Small intestine (tissue), 7 donors: ENCODE results near the gene MTCH1. TPM values are rescaled to one million over a fixed set of nuclear protein-coding genes. Genes with fewer than 3 reads are reported as not detected.

Experiments used
- DNase-seq, 2 donors: peaks; one replicate each; pipeline versions ENCODE4 v3.0.0 to v3.0.0-alpha.2; 2013
- FAIRE-seq: peaks from 2 replicates; lab custom pipeline; 2012; peaks lifted over from hg19 to GRCh38; lab: Jason Lieb, UNC
- H3K27ac ChIP-seq, 3 donors: one replicate each; pipeline ENCODE4 v1.5.1; 2013; ENCODE audit warnings: low read length in 2 of 3, mild to moderate bottlenecking in 2 of 3, control low read depth in 1 of 3, inconsistent platforms in 1 of 3, low read depth in 1 of 3, moderate library complexity in 1 of 3
- H3K27me3 ChIP-seq, 3 donors: one replicate each; pipeline ENCODE4 v1.6.1; 2013; ENCODE audit warnings: low read length in 3 of 3, inconsistent platforms in 1 of 3; ENCODE audit not compliant: control insufficient read depth in 3 of 3, insufficient read depth in 3 of 3
- H3K36me3 ChIP-seq, 3 donors: one replicate each; pipeline ENCODE4 v1.6.1; 2013; ENCODE audit warnings: low read length in 3 of 3, inconsistent platforms in 1 of 3, low read depth in 1 of 3, mild to moderate bottlenecking in 1 of 3, moderate library complexity in 1 of 3; ENCODE audit not compliant: control insufficient read depth in 3 of 3, insufficient read depth in 2 of 3
- H3K4me1 ChIP-seq, 3 donors: one replicate each; pipeline ENCODE4 v1.6.1; 2013; ENCODE audit warnings: low read length in 2 of 3, inconsistent platforms in 1 of 3, low read depth in 1 of 3, mild to moderate bottlenecking in 1 of 3, moderate library complexity in 1 of 3; ENCODE audit not compliant: control insufficient read depth in 3 of 3, insufficient read depth in 2 of 3
- H3K4me3 ChIP-seq, 3 donors: one replicate each; pipeline ENCODE4 v1.5.1; 2013; ENCODE audit warnings: low read length in 3 of 3, control low read depth in 1 of 3, inconsistent platforms in 1 of 3, low read depth in 1 of 3, mild to moderate bottlenecking in 1 of 3, moderate library complexity in 1 of 3
- H3K9me3 ChIP-seq, 2 donors: one replicate each; pipeline ENCODE4 v1.6.1; 2013; ENCODE audit warnings: low read depth in 1 of 2, low read length in 1 of 2; ENCODE audit not compliant: control insufficient read depth in 2 of 2, insufficient read depth in 1 of 2
- WGBS, 3 donors: extraction: QIAGEN DNeasy Blood & Tissue Kit; methylation state at CpG; one replicate each; pipeline ENCODE4 v1.1.7; 2013; 5-methylcytosine and 5-hydroxymethylcytosine counted together
- polyA plus RNA-seq, 4 donors: library from polyadenylated mRNA; stranded (reverse) in 3 of 4; unstranded in 1 of 4; fragments of 200-250 nt in 3 of 4; fragments of 120-200 nt in 1 of 4; gene quantifications; one replicate each; pipeline versions ENCODE4 v1.2.1 to v1.2.3, GENCODE V29; 2013
- donor health status: healthy with polysubstance abuse.
- donor health status: control.
- donor health status: control.
- donor health status: Bipolar disorder and iron deficiency.
- donor health status: healthy.

MTCH1 gene
- polyA plus RNA-seq, 4 donors: 122 to 134 (median 124) TPM

DNA sequence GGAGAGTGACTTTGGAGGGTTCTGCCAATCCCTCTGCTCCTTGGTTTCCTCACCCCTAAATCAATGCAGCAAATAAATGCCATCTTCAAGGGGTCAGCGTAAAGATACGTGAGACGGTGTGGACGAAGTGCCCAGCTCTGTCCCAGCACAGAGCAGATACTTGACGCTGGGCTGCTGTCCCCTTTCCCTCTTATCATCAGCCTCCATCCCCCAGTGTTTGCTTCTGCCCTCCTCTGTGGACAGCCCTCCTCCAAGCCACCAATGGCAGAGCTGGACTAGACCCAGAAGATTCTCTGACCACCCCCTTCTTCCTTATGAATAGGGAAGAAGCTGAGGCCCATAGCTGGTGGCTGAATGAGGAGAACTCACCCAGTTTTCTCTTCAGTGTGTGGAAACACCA is 49.2 kb downstream of the MTCH1 start:
- Histone ChIP-seq H3K4me1 (no peaks in the 10 kb centered on the region), H3K9me3 (peaks cover 0 to 2% of the 10 kb centered on the region in 2 donors), H3K4me3 (no peak overlapping the region), H3K27me3 (no peaks in the 10 kb centered on the region), H3K36me3 (no peaks in the 10 kb centered on the region), H3K27ac (no peak overlapping the region)
- 93 to 99% (median 99%) methylated on average over 5 of the region's 5 CpGs for WGBS, 3 donors
- no peak for FAIRE-seq
- DNase-seq: no peak

- Histone ChIP-seq H3K36me3 (no peaks in the 10 kb centered on the region), H3K4me1 (no peaks in the 10 kb centered on the region), H3K9me3 (no peaks in the 10 kb centered on the region), H3K27ac (no peak overlapping the region), H3K4me3 (no peak overlapping the region), H3K27me3 (no peaks in the 10 kb centered on the region)
- DNase-seq (no peak), FAIRE-seq (no peak)
- 85 to 88% (median 87%) methylated on average over 7 of the region's 7 CpGs for WGBS, 3 donors
These were observed 51.1 kb downstream of the MTCH1 start for GRCh38 chr6:36934901-36935300.

DNA sequence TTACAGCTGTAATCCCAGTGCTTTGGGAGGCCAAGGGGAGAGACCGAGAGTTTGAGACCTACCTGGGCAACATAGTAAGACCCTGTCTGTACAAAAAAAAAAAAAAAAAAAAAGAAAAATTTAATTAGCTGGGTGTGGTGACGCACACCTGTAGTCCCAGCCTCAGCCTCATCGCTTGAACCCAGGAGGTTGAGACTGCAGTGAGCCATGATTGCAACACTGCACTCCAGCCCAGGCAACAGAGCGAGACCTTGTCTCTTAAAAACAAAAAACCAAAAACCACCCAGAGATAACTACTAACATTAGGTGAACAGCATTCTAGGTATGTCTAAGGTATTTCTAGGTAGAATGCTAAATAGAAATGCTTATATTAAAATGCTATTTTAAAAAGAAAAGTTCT is 52.5 kb downstream of the MTCH1 start:
- H3K27me3 ChIP-seq: no peaks in the 10 kb centered on the region
- FAIRE-seq: no peak
- peaks cover 0 to 2% (median 0%) of the 10 kb centered on the region in 3 donors for H3K36me3 ChIP-seq
- 83 to 95% (median 92%) methylated on average over 4 of the region's 4 CpGs for WGBS, 3 donors
- no peak overlapping the region for H3K4me3 ChIP-seq
- no peak for DNase-seq
- H3K27ac ChIP-seq: no peak overlapping the region
- H3K4me1 ChIP-seq: no peaks in the 10 kb centered on the region
- no peaks in the 10 kb centered on the region for H3K9me3 ChIP-seq

DNA sequence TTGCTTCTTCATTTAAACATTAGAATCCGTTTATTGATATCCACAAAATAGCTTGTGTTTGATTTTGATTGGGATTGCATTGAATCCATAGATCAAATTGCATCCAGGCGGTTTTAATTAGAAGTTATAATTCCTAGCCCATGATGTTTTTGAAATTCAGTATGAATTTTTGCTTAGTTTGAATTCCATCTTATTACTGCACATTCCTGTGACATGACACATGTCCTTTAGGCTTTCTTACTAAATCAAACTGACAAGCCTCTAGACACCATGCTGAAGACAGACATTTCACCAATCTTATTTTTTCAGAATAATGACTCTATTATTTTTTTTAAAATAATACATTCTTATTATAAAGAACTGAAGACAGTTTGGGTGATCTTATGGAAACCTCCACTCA is 52.9 kb downstream of the MTCH1 start:
- H3K4me3 ChIP-seq: no peak overlapping the region
- no peaks in the 10 kb centered on the region for H3K9me3 ChIP-seq
- H3K27me3 ChIP-seq: no peaks in the 10 kb centered on the region
- H3K36me3 ChIP-seq: peaks cover 0 to 2% (median 0%) of the 10 kb centered on the region in 3 donors
- no peak for DNase-seq
- H3K4me1 ChIP-seq: no peaks in the 10 kb centered on the region
- no peak for FAIRE-seq
- WGBS, 3 donors: 89 to 92% (median 91%) methylated on average over 2 of the region's 2 CpGs
- no peak overlapping the region for H3K27ac ChIP-seq

DNA sequence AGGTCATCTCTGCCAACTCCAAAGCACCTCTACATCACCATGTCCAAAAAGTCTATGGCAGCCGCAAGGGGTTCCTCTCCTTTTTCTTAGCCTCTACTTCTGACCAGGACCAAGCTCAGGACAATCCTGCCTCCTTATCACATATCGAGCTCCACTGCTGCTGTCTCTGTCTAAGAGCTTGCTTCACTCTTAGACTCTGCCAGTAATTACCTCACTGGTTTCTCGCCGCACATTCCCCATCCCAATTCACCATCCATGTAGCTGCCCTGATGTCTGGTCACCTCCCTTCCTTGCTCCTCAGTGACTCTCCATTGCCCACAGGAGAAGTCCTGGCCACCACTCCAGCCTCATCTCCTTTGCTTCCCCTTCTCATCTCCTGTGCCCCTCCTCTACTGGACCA is 55.5 kb downstream of the MTCH1 start:
- FAIRE-seq (no peak), DNase-seq (no peak)
- Histone ChIP-seq H3K36me3 (peaks cover 0 to 5% (median 0%) of the 10 kb centered on the region in 3 donors), H3K27ac (no peak overlapping the region), H3K9me3 (no peaks in the 10 kb centered on the region), H3K4me3 (no peak overlapping the region), H3K27me3 (no peaks in the 10 kb centered on the region), H3K4me1 (no peaks in the 10 kb centered on the region)
- 88 to 94% (median 88%) methylated on average over 4 of the region's 4 CpGs for WGBS, 3 donors

- H3K4me1 ChIP-seq: no peaks in the 10 kb centered on the region
- H3K27ac ChIP-seq: no peak overlapping the region
- DNase-seq (no peak), FAIRE-seq (no peak)
- peaks cover 0 to 10% (median 2%) of the 10 kb centered on the region in 3 donors for H3K36me3 ChIP-seq
- no peak overlapping the region for H3K4me3 ChIP-seq
- no peaks in the 10 kb centered on the region for H3K27me3 ChIP-seq
- no peaks in the 10 kb centered on the region for H3K9me3 ChIP-seq
- 48 to 59% (median 50%) methylated on average over 5 of the region's 5 CpGs for WGBS, 3 donors
These were observed 56.4 kb downstream of the MTCH1 start for GRCh38 chr6:36929607-36930006.

DNA sequence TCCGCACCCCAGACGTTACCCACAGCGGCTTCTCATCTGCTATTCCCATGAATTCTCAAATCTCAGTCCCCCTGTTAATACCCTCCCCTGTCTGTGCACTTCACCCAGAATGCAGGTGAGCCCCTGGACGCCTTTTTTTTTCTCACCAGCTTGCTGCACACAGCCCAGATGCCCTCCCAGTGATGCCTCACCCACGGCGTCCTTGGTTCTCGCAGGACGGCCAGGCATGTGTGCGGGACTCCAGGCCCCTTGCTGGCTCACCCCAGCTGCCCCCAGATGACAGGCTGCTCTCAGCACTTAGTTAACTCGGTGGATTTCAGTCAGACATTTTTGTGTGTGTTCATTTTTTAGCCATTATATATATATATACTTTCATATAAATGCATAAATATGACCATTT is 56.8 kb downstream of the MTCH1 start:
- H3K27me3 ChIP-seq: no peaks in the 10 kb centered on the region
- peaks cover 0 to 12% (median 4%) of the 10 kb centered on the region in 3 donors for H3K36me3 ChIP-seq
- 85 to 88% (median 86%) methylated on average over 10 of the region's 10 CpGs for WGBS, 3 donors
- no peaks in the 10 kb centered on the region for H3K4me1 ChIP-seq
- no peak overlapping the region for H3K4me3 ChIP-seq
- no peak for DNase-seq
- no peaks in the 10 kb centered on the region for H3K9me3 ChIP-seq
- H3K27ac ChIP-seq: no peak overlapping the region
- no peak for FAIRE-seq

DNA sequence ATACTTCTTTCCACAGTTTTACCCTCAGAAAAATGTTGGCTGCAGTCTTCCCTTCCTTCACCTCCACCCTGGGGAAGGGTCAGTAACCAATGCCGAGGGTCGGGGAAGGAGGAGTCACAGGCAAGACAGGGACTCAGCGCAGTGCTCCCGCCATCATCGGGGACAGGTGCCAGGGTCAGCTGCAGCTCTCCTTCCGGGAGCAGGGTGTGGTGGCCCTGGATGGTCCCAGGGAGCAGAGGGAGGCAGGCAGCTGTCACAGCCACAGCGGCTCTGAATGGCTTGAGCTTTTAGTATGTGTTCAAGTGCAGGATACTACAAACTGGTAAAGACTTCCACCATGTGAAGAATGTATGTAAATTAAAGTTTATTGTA is 57.5 kb downstream of the MTCH1 start:
- no peaks in the 10 kb centered on the region for H3K4me1 ChIP-seq
- H3K4me3 ChIP-seq: no peak overlapping the region
- DNase-seq (peak in 1 of 2 donors; percentile 28), FAIRE-seq (no peak)
- H3K27me3 ChIP-seq: no peaks in the 10 kb centered on the region
- WGBS, 3 donors: 12 to 63% (median 45%) methylated on average over 7 of the region's 7 CpGs
- peaks cover 0 to 18% (median 6%) of the 10 kb centered on the region in 3 donors for H3K36me3 ChIP-seq
- H3K27ac ChIP-seq: no peak overlapping the region
- H3K9me3 ChIP-seq: no peaks in the 10 kb centered on the region
